Skeletal muscle tissue (tissue), 4 donors: ENCODE measurements around the gene CD4. TPM values are rescaled to one million over a fixed set of nuclear protein-coding genes. Genes with fewer than 3 reads are reported as not detected.

Experiments
- H3K27ac ChIP-seq: one replicate; pipeline ENCODE4 v1.7.0; 2013; ENCODE audit warnings: mild to moderate bottlenecking, low read depth, low read length, inconsistent platforms
- H3K27me3 ChIP-seq, 3 donors: one replicate each; pipeline ENCODE4 v1.7.0; 2013; ENCODE audit warnings: low read length in 3 of 3; ENCODE audit not compliant: control insufficient read depth in 3 of 3, insufficient read depth in 3 of 3
- H3K36me3 ChIP-seq, 3 donors: one replicate each; pipeline ENCODE4 v1.7.0; 2013; ENCODE audit warnings: low read length in 3 of 3; ENCODE audit not compliant: control insufficient read depth in 3 of 3, insufficient read depth in 3 of 3
- H3K4me1 ChIP-seq, 3 donors: one replicate each; pipeline ENCODE4 v1.7.0; 2013; ENCODE audit warnings: low read length in 3 of 3, mild to moderate bottlenecking in 3 of 3; ENCODE audit not compliant: control insufficient read depth in 3 of 3, insufficient read depth in 3 of 3
- H3K4me3 ChIP-seq, 3 donors: one replicate each; pipeline ENCODE4 v1.7.0; 2013; ENCODE audit warnings: low read length in 3 of 3
- H3K9ac ChIP-seq, 3 donors: one replicate each; pipeline ENCODE4 v1.7.0; 2013; ENCODE audit warnings: low read length in 3 of 3, mild to moderate bottlenecking in 3 of 3, moderate library complexity in 2 of 3, low read depth in 1 of 3
- H3K9me3 ChIP-seq, 3 donors: one replicate each; pipeline ENCODE4 v1.7.0; 2013; ENCODE audit warnings: low read length in 3 of 3; ENCODE audit not compliant: control insufficient read depth in 3 of 3
- total RNA-seq: library from RNA; depleted of rRNA; stranded (reverse); fragments of >200 nt; gene quantifications from one replicate; pipeline ENCODE4 v1.2.3, GENCODE V29; 2014
- donor health status: Osteomylitis.

The CD4 gene
- total RNA-seq, 1 donor from 2014 or later: 6.8 TPM

DNA sequence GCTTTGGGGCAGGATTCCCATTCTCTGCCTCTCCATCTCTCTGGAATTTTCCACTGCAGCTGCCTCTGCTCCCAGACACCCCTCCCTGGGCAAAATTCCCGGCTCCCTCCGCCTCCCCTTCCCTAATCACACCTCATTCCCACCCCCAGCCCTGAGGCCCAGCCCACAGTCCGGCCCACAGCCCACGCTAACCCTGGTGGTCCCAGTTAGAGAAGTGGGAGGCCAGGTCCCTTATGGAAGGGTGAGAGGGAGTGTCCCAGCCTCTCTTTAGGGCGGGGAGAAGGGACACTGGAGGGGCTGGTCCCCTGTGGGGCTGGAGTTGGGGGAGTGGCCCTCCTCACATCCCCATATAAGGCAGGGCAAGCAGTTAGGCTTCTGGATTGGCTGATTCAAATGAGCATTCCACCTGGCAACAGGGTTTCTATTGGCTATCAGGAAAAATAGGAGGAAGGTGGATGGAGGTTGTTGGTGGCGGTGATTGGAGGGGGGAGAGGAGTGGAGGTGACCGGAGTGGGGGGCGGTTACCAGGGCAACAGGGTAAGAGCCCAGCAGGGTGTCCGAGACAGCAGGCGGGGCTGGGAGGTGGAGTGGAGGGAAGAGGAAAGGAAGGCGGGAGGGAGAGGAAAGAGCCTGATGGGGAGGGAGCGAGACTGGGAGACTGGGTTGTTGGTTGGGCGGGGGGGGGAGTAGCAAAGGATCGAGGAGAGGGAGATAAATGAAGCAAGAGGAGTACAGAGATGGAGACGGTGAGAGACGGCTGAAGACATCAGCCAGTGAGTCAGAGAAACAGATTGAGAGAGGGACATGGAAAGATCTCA is 25.1 kb upstream of the CD4 start:
- H3K27ac ChIP-seq: peak overlapping the region; percentile 87
- H3K4me1 ChIP-seq: peaks cover 34 to 41% (median 37%) of the 10 kb centered on the region in 3 donors
- peak overlapping the region; percentile 32 to 56 (median 56) for H3K4me3 ChIP-seq
- peak overlapping the region; percentile 33 to 69 (median 48) for H3K9ac ChIP-seq
- H3K27me3 ChIP-seq: peaks cover 0 to 5% (median 0%) of the 10 kb centered on the region in 3 donors
- H3K36me3 ChIP-seq: no peaks in the 10 kb centered on the region
- no peaks in the 10 kb centered on the region for H3K9me3 ChIP-seq

DNA sequence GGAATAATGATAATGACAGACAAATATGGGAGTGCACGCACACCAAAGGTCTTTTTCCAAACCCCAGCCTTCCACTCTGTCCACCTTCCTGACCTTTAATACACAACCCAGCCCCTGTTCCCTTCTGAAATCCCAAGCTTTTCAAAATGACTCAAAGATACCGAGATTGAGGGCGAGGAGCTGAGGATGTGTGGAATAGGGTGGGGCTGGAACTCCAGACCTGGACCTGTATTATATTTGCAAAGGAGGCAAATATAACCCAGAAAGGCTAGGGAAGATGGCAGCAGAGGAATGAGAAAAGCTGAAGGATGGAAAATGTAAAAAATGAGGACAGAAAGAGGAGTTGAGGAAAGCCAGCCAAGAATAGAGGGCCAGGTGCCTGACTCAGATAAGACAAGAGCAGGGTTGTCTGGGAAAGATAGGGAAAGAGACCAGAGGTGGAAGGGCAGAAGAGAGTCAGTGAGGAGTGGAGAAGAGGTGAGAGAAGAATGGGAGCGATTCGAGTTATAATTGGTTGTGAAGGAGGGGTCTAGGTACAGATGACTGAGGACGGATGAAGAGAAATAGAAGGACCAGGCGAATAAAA is 24.2 kb upstream of the CD4 start:
- H3K4me1 ChIP-seq: peaks cover 35 to 43% (median 40%) of the 10 kb centered on the region in 3 donors
- peak overlapping the region; percentile 87 for H3K27ac ChIP-seq
- H3K9ac ChIP-seq: peak overlapping the region in 2 of 3 donors; percentile 48 to 50
- no peaks in the 10 kb centered on the region for H3K9me3 ChIP-seq
- peaks cover 0 to 2% (median 2%) of the 10 kb centered on the region in 3 donors for H3K36me3 ChIP-seq
- H3K27me3 ChIP-seq: peaks cover 0 to 5% (median 0%) of the 10 kb centered on the region in 3 donors
- H3K4me3 ChIP-seq: peak overlapping the region in 2 of 3 donors; percentile 13 to 59

DNA sequence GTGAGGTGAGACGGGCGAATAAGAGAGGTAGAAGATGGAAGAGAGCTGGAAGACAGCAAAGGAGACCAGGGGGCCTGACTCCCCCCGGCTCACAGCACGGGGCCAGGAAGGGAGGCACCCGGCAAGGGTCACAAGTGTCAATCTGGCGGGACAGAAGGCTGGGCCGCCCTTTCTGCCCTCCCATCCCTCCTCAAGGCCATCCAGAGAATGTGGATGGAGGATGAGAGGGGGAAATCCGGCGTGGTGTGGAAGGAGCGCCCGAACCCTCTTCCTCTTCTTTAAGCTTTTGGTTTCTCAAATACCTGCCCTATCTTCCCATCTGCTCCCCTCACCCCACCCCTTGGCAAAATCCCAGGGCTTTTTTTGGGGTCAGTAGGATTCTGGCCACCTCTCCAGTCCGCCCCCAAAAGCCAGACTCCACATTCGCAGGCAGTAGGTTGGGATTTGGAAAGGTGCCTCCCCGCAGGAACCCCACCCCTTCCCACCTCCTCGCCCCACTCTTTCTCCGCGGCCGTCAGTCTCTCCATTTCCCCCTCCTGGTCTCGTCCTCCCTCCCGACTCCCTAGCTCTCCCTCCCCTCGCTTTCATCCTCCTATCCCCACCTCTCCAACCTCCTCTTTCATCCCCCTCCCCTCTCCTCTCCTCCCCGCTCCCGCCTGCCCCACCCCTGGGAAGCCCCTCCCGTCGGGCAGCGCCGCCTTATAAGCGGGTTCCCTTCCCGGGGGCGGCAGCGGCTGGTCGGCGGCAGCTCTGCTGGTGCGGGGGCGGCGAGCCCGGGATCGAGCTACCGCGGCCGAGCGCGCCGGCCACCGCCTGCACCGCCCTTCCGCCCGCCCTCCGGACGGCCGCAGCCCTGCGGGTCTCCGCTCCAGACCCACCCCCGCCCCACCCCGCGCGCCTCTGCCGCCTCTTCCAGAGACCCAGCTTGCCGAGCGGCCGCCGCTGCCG is 23.4 kb upstream of the CD4 start, which contains the start of gene PTMS:
Gene PTMS, plus strand, starts transcription at position 730 of the 948 bp plus-strand sequence. CDS start 343 bp downstream, outside the sequence.
- Histone ChIP-seq H3K4me1 (peaks cover 35 to 43% (median 41%) of the 10 kb centered on the region in 3 donors), H3K27me3 (peaks cover 0 to 5% (median 0%) of the 10 kb centered on the region in 3 donors), H3K27ac (peak within 1 kb of the TSS; percentile 87), H3K9ac (peak within 1 kb of the TSS; percentile 77 to 84 (median 79)), H3K4me3 (peak within 1 kb of the TSS; percentile 72 to 78 (median 75)), H3K9me3 (no peaks in the 10 kb centered on the region), H3K36me3 (peaks cover 0 to 4% (median 2%) of the 10 kb centered on the region in 3 donors)

DNA sequence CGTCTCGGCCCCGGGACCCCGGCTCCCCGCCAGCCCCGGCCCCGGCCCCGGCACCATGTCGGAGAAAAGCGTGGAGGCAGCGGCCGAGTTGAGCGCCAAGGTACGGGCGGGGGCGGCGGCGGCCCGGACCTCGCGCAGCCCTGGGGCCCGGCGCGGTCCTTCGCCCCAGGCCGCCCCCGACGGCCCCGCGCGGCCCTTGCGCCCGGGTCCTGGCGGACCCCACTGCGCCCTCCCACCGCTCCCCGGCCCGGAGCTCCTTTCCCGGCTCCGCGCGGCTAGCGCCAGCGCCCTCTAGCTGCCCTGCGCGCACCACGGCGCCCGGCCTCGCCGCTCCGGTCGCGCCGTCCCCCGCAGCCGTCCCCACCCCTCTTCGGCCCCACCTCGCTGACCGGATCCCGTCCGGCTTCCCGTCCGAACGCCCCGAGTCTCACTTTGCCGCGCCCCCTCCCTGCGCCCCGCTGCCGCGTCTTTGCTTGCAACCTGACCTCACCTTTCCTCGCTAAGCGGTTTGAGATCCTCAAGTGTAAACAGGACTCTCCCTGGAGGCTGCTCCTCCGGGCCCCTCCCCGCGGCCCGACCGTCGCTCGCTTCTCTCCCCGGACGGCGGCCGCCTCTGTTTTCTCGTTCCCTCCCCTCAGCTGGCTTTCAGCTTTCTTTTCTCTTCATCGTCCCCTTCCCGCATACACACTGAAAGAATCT is 22.5 kb upstream of the CD4 start:
- peaks cover 38 to 47% (median 47%) of the 10 kb centered on the region in 3 donors for H3K4me1 ChIP-seq
- H3K9me3 ChIP-seq: no peaks in the 10 kb centered on the region
- peaks cover 0 to 5% (median 0%) of the 10 kb centered on the region in 3 donors for H3K27me3 ChIP-seq
- H3K9ac ChIP-seq: peak overlapping the region; percentile 77 to 84 (median 79)
- H3K36me3 ChIP-seq: peaks cover 0 to 7% (median 2%) of the 10 kb centered on the region in 3 donors
- H3K27ac ChIP-seq: peak overlapping the region; percentile 69
- peak overlapping the region; percentile 72 to 78 (median 75) for H3K4me3 ChIP-seq

DNA sequence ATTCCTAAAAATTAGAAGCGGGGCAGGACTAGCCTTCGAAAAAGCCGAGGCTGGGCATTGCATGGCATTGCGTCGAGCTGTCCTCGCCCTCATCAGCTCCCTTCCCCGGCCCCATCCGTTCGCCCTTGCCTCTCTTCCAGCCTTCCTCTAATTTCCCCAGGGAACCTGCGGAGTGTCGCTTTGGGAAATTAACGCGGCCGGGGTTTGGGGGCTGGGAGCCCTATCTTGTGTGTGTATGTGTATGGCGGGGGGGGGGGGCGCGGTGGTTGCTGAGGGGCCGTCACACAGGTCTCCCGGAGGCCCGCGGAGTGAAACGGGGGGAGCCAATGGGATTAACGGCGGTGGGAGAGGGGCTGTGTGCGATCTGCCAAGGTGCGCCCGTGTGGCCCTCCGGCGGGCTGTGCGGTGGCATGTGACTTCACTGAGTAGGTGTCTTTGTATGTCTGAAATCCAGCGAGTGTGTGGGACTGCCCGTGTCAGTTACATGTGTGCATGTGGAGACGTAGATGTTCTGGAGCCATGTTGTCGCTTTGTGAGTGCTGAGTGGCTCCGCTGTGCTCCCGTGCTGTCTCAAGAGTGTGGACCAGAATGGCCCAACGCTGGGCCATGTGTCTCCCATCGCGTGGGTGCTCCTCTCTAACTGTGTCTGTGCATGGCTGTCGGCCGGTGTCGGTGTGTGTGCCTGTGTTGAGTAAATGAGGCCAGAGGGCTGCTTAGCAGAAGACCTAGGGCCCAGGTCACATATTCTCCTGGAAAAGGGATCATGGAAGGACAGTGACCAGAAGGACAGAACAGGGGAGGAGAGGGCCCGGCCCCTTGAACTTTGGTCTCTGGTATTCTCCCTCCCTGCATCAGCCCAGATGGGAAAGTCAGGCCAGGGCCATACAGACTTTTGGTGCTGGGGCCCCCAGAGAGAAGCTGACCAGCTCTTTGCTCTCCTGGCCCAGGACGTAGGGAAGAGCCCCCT is 21.7 kb upstream of the CD4 start:
- Histone ChIP-seq H3K4me1 (peaks cover 40 to 50% (median 49%) of the 10 kb centered on the region in 3 donors), H3K9me3 (no peaks in the 10 kb centered on the region), H3K9ac (peak overlapping the region; percentile 77 to 84 (median 79)), H3K36me3 (peaks cover 0 to 7% (median 2%) of the 10 kb centered on the region in 3 donors), H3K27ac (peak overlapping the region; percentile 69), H3K4me3 (peak overlapping the region; percentile 72 to 78 (median 75)), H3K27me3 (peaks cover 0 to 5% (median 0%) of the 10 kb centered on the region in 3 donors)

DNA sequence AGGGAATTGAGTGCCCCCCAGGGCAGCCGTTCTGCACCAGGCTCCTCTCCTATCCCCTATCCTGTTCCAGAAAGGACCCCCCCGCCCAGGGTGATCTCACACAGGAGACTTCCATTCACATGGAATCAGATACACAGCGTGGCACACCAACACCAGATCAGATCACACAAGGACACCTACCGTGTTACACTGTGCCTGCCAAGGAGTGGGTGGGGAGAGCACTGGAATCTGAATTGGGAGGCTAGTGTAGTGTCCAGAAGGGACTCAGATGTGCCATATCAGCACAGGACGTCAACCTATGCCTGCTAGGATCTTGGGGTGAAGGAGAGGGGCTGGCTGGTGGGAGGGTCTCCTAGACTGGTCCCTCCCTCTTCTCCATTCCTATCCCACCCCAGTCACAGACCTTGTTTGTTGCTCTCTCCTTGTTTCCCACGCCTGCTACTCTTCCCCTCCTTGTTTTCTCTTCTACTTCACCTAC is 20.9 kb upstream of the CD4 start:
- H3K4me3 ChIP-seq: peak overlapping the region; percentile 72 to 78 (median 75)
- H3K27ac ChIP-seq: peak overlapping the region; percentile 69
- H3K4me1 ChIP-seq: peaks cover 38 to 48% (median 46%) of the 10 kb centered on the region in 3 donors
- peaks cover 0 to 5% (median 0%) of the 10 kb centered on the region in 3 donors for H3K27me3 ChIP-seq
- H3K9me3 ChIP-seq: no peaks in the 10 kb centered on the region
- H3K9ac ChIP-seq: peak overlapping the region; percentile 57 to 77 (median 68)
- peaks cover 0 to 7% (median 2%) of the 10 kb centered on the region in 3 donors for H3K36me3 ChIP-seq

DNA sequence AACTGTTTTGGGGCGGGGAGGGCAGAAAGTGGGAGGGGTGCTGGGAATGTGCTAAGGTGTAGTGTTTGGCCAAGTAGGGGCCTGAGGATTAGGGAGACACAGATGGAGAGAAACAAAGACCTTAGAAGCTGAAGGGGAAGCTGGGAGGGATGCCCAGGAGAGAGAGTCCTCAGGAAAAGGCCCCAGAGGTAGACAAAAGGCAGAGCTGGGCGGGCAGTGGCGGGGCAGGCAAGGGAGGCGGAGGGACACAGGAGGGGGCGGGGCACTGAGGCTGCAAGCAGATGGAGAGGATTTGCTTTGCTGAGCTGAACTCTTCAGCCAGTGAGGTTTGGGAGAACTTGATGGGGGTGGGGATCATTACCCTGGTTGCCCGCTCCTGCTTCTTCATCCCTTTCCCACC is 20.3 kb upstream of the CD4 start:
- Histone ChIP-seq H3K9me3 (no peaks in the 10 kb centered on the region), H3K4me1 (peaks cover 33 to 43% (median 41%) of the 10 kb centered on the region in 3 donors), H3K27me3 (peaks cover 0 to 5% (median 0%) of the 10 kb centered on the region in 3 donors), H3K4me3 (peak overlapping the region in 2 of 3 donors; percentile 72 to 75), H3K9ac (peak overlapping the region in 1 of 3 donors; percentile 68), H3K27ac (no peak overlapping the region), H3K36me3 (peaks cover 0 to 7% (median 2%) of the 10 kb centered on the region in 3 donors)

DNA sequence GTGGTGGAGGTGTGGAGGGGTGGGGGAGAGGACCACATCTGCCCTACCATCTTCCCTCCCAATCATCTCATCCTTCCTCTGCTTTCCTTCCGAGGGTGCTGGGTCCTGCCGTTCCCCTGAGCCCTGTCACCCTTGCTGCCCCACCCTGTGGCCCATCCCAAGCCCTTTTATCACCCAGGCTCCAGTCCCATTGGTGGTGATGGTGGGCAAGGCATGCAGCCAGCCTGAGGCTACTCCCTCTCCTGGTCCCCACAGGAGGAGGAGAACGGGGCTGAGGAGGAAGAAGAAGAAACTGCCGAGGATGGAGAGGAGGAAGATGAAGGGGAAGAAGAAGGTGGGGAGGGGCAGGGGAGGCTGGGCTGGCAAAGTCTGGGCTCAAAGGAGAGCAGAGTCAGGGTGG is 19.7 kb upstream of the CD4 start:
- Histone ChIP-seq H3K4me3 (no peak overlapping the region), H3K27me3 (peaks cover 0 to 5% (median 0%) of the 10 kb centered on the region in 3 donors), H3K9ac (no peak overlapping the region), H3K9me3 (no peaks in the 10 kb centered on the region), H3K36me3 (peaks cover 0 to 7% (median 2%) of the 10 kb centered on the region in 3 donors), H3K27ac (no peak overlapping the region), H3K4me1 (peaks cover 30 to 42% (median 34%) of the 10 kb centered on the region in 3 donors)
